Measurements from ENCODE around the gene SH3PXD2B.
A peak's percentile ranks its signal among the peaks of the same experiment; 100 is the strongest.

Gene SH3PXD2B

GRCh38 chr5:172452398-172453205 is 1.7 kb downstream of the SH3PXD2B start:
- no peak for DNase-seq

- DNase-seq, result no peak
These were observed 2.5 kb downstream of the SH3PXD2B start for GRCh38 chr5:172451771-172452197.

GRCh38 chr5:172450861-172451695 is 3.2 kb downstream of the SH3PXD2B start:
- DNase-seq, result peak; percentile 69

DNA sequence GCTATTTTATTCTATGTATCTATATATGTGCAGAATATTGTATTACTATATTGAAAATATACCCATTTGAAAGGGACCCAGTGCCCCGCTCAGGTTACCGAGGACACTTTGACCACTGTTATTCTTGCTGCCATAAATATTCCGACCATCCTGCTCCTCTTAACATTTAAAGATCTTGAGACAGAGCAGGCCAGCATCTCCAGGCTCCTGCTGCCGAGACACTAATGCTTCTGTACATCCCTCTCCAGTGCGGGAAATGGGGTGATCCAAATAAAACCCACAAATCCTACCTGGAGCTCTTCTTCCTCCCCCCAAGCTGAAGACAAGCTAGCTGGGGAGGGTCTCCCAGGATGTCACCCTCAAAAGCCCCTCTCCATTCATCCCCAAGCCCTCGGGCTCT is 3.9 kb downstream of the SH3PXD2B start:
- no peak for DNase-seq

DNA sequence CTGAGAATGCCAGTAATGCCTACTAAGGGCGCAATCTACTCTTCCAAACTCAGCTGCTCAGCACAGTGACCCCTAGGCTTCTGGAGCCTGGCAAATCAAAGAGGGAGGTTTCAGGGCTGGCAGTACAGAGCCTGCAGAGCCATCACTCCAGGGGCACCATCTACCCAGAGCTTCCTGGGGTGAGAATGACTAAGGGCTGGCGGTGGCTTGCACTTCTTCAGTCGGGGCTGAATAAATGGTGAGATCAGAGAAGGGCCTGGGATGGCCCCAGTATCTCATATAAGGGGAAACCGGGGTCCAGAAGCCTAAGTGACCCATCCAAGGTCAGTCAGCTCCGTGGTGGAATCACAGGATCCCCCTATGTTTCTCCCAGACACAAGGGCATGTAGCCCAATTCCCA is 5.3 kb downstream of the SH3PXD2B start:
- no peak for DNase-seq

GRCh38 chr5:172447646-172448365 is 6.5 kb downstream of the SH3PXD2B start:
- no peak for DNase-seq

- DNase-seq, result no peak
These were observed 7.8 kb downstream of the SH3PXD2B start for GRCh38 chr5:172446336-172447051.

DNA sequence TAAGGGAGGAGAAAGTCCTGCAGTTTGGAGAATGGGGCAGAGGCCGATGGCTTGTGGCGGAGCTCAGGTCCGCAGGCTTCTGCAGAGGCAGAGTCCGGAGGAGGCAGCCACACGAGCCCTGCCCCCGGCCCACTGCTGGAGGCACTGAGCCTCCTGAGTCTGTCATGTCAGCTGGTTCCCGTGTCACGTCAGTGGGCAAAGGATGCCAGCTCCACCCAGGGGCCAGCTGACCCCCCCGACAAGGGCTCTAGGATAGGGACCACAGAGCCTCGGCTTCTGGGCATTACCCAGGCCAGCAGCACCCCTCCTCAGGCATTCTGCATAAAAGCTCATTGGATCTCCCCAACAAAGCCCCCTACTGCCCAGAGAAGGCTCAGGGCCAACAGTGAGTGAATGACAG is 8.5 kb downstream of the SH3PXD2B start:
- DNase-seq, result no peak

- no peak for DNase-seq
These were observed 9.5 kb downstream of the SH3PXD2B start for GRCh38 chr5:172444626-172445365.

DNA sequence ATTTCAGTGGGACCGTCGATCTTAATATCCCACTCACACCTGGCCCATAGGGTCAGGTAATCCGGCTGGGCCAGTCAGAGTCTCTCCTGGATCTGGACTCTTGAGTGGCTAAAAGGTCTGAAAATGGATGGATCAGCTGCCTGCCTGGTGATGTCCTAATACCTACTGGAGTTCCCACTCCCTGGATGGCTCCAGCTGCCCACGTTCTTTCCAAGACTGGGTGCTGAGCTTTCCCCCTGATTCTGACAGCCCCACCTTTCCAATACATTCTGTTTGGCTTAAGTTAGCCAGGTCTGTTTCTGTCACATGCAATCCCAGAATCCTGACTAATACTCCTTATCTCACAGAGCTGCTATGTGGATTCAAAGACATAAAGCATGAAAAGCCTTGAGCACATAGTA is 10.2 kb downstream of the SH3PXD2B start:
- no peak for DNase-seq

DNA sequence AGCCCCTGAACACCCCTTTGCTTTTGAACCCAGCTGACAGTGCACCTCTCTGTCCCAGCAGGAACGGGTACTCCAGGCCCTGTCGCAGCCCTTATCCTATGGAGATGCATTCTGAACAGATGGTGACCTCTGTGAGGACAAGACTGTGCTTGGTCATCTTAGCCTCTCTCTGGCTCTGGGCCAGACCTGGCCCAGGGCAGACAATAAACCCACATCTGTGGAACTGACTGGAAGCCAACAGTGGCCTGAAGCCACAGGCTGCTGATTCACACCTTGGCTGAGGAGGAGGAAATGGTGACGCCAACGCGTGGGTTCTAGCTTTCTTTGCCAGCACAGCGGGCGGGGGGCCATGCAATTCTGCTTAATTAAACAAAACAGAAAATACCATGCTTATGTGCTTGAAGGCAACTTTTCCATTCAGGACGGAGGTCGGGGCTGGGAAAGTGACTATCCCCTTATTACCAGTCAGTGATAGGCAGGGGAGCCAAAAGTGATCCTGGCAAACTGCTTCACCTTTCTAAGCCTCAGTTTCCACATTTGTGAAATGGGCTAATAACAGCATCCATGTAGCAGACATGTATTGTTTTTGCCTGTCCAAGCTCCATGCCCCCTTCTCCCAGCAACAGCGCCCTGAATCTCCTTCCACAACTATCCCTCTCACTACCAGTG is 10.8 kb downstream of the SH3PXD2B start:
- DNase-seq, result peak; percentile 82

- no peak for DNase-seq
These were observed 11.7 kb downstream of the SH3PXD2B start for GRCh38 chr5:172442592-172442991.

DNA sequence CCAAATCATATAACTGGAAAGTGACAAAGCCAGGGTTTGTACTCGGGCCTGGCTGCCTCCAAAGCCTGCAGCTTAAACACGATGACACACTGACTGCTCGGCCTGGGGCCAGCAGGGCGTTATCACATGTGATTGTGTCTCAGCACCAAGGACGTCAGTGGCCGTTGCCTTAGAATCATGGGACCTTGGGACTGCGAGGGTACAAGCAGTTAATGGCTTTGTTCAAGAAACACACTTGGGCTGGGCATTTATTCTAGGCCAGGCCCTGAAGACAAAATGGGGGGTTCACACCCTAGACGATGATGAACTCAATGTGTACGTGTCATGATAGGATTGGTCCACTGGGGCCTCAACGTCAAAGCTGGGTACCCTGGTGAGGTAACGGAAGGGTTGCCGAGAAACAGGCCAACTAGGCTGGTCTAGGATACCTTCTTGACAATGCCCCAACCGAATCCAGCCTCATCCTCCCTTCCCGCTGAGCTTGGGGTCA is 13.0 kb downstream of the SH3PXD2B start:
- no peak for DNase-seq

DNA sequence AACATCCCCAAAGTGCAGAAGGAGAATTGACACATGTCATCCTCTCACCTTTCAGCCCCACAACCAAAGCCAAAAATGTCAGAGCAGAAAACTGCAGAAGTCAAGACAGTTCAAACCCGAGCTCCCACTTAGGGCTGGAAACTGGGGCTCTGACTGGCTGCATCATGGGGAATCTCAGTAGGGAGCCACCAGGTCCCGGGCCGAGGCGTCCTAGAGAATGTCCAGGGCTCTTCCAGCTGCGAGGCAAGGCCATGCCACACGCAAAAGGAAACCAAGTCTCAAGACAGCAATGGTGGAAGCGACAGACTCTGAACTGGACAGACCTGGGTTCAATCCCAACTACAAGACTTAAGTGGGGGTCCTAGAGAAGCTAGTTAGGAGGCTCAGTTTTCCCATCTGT is 13.8 kb downstream of the SH3PXD2B start:
- no peak for DNase-seq

GRCh38 chr5:172439785-172440477 is 14.4 kb downstream of the SH3PXD2B start:
- no peak for DNase-seq

GRCh38 chr5:172438319-172438668 is 16.0 kb downstream of the SH3PXD2B start:
- no peak for DNase-seq

DNA sequence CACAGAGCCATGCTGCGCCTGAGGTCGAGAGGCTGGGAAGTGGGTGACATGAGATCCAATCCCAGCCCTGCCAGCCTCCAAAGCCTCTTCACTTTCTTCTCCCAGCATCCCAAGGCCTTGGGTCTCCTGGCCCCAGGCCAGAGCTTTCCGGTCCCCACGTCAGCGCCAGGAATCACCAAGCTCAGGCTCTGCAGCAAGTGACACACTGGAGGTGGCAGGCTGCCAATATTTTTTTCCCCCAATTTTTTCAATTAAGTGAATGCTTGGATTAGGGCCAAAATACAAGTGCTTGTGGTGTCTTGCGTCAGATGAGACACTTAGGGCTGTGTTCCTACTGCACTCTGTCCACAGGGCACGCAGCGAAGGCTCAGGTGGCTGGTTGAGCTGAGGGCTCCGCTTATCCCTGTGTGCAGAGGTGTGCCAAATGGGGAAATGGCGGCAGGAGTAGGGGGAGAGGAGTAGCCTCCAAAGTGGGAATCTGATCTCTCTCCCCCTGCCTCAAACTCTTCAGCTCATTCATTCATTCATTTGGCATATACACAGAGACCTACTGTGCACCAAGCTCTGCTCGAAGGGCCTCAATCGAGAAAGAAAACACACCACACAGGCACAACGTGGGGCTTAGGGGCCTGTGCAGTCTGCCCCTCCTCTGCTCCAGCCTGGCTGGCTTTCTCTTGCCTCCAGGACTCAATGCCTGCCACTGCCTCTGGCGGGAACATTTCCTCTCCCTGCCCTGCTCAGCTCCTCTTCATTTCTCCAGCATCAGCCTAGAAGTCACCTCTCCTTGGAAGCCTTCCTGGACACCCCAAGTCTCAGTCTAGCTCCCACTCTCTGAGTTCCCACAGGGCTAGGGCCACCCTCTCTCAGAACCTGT is 16.6 kb downstream of the SH3PXD2B start:
- DNase-seq, result no peak

DNA sequence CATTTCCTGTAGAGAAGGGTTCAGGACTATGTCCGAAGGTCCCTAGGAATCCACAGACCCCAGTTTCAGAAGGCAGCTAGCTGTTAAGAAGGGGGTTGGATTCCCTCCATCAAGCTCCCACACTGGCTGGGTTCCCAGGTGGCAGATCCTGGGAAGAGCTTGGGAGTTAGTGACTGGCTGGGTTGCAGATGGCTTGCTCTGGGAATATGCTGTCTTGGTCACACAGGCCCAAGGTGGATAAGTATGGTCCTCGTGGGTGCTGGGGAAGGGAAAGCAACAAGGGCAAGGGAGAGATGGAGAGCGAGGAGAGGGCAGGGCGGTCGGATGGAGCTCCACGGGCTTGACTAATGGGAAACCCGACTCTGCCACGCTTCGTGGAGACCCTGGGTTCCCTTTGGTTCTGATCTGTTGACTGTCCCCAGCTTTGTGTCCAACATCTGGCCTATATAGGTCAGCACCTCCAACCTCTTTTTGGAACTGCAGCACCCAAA is 17.4 kb downstream of the SH3PXD2B start:
- no peak for DNase-seq

GRCh38 chr5:172436078-172436878 is 18.0 kb downstream of the SH3PXD2B start:
- no peak for DNase-seq
